Activated T-cell treated with anti-CD3 and anti-CD28 coated beads, Interleukin-2, amount 50 U/mL, for 72 hours (primary cell): ENCODE data around the gene VPS35L. TPM values are rescaled to one million over a fixed set of nuclear protein-coding genes. Genes with fewer than 3 reads are reported as not detected.
"Not testable (repeated sequence)": the region's sequence is repeated elsewhere in the genome, so short reads cannot be mapped to it uniquely, and the experiment has no call there.

ENCODE experiments used
- ATAC-seq, 2 donors: fragments of 150-1000 bp; cut with Tn5 transposase; replicated peaks in 1 of 2; 2 replicates each; pipeline ENCODE4 v1.10.0; 2021; ENCODE audit warnings: moderate library complexity in 2 of 2, mild to moderate bottlenecking in 1 of 2
- DNase-seq, 2 donors: peaks; one replicate each; pipeline ENCODE4 v3.0.0; 2021 to 2022; ENCODE audit warnings: mixed read lengths in 1 of 2
- H3K27ac Mint-ChIP-seq: one replicate; pipeline ENCODE4 v1.8.0; 2022; ENCODE audit warnings: mild to moderate bottlenecking, moderate library complexity, mixed read lengths
- H3K27me3 Mint-ChIP-seq: one replicate; pipeline ENCODE4 v1.8.0; 2022; ENCODE audit warnings: low read depth, mixed read lengths
- H3K36me3 Mint-ChIP-seq, 2 donors: one replicate each; pipeline ENCODE4 v1.8.0; 2022; ENCODE audit warnings: mixed read lengths in 2 of 2, mild to moderate bottlenecking in 1 of 2; ENCODE audit not compliant: insufficient read depth in 2 of 2
- H3K4me1 Mint-ChIP-seq: one replicate; pipeline ENCODE4 v1.8.0; 2022; ENCODE audit warnings: low read depth, mixed read lengths
- H3K4me3 Mint-ChIP-seq, 2 donors: one replicate each; pipeline ENCODE4 v1.8.0; 2022; ENCODE audit warnings: mild to moderate bottlenecking in 2 of 2, mixed read lengths in 2 of 2, moderate library complexity in 2 of 2
- H3K9me3 Mint-ChIP-seq, 2 donors: one replicate each; pipeline ENCODE4 v1.8.0; 2022; ENCODE audit warnings: mixed read lengths in 2 of 2
- total RNA-seq, 2 donors: library from RNA; stranded (reverse); gene quantifications; one replicate each; pipeline ENCODE4 v1.2.3, GENCODE V29; 2022

VPS35L gene
- total RNA-seq, 2 donors from 2014 or later, result 46.5 to 57.8 TPM

DNA sequence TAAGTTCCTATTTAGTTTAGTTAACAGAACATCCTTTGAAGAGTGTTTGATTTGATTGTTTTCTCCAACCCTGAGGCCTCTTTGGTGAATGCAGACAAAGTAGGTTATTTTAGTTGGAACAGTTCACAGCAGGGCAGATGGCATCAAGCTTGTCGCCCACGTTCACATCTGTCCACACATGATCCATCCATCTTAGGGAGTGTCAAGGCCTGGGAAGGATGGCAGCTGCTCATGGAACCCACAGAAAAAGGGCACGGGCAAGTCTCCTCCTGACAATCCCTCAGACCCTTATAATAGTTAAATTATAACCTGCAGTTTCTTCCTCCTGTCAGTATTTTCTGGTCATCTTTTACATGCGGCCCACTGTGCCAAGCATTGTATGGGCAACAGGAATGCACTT lies 102.3 kb downstream of the VPS35L start:
- DNase-seq (no peak), ATAC-seq (no peak)
- Mint-ChIP-seq H3K4me3 (no peak overlapping the region), H3K4me1 (peaks cover 8% of the 10 kb centered on the region), H3K27ac (no peak overlapping the region), H3K27me3 (no peaks in the 10 kb centered on the region), H3K9me3 (no peaks in the 10 kb centered on the region), H3K36me3 (peaks cover 4 to 8% of the 10 kb centered on the region in 2 donors)

GRCh38 chr16:19659554-19659953 lies 104.1 kb downstream of the VPS35L start:
- no peak for DNase-seq
- Mint-ChIP-seq H3K27me3 (no peaks in the 10 kb centered on the region), H3K36me3 (peaks cover 1 to 9% of the 10 kb centered on the region in 2 donors), H3K27ac (no peak overlapping the region), H3K4me1 (peaks cover 8% of the 10 kb centered on the region), H3K4me3 (no peak overlapping the region), H3K9me3 (no peaks in the 10 kb centered on the region)
- ATAC-seq, result no peak

GRCh38 chr16:19660432-19660831 lies 104.9 kb downstream of the VPS35L start:
- Mint-ChIP-seq H3K4me3 (no peak overlapping the region), H3K27ac (no peak overlapping the region), H3K36me3 (peaks cover 1 to 14% of the 10 kb centered on the region in 2 donors), H3K4me1 (peaks cover 8% of the 10 kb centered on the region), H3K27me3 (no peaks in the 10 kb centered on the region), H3K9me3 (peaks cover 3% of the 10 kb centered on the region in 2 donors)
- ATAC-seq, result peak; percentile 49 to 59
- no peak for DNase-seq

- DNase-seq (no peak), ATAC-seq (no peak)
- no peaks in the 10 kb centered on the region for H3K27me3 Mint-ChIP-seq
- peaks cover 8% of the 10 kb centered on the region for H3K4me1 Mint-ChIP-seq
- H3K4me3 Mint-ChIP-seq, result no peak overlapping the region
- H3K9me3 Mint-ChIP-seq, result peaks cover 3 to 6% of the 10 kb centered on the region in 2 donors
- no peak overlapping the region for H3K27ac Mint-ChIP-seq
- H3K36me3 Mint-ChIP-seq, result peaks cover 3 to 13% of the 10 kb centered on the region in 2 donors
Observed at GRCh38 chr16:19662351-19662750, 106.8 kb downstream of the VPS35L start.

GRCh38 chr16:19664166-19664565 lies 108.7 kb downstream of the VPS35L start:
- peaks cover 3 to 6% of the 10 kb centered on the region in 2 donors for H3K9me3 Mint-ChIP-seq
- no peak for ATAC-seq
- H3K36me3 Mint-ChIP-seq, result peaks cover 3 to 12% of the 10 kb centered on the region in 2 donors
- no peaks in the 10 kb centered on the region for H3K27me3 Mint-ChIP-seq
- H3K4me3 Mint-ChIP-seq, result no peak overlapping the region
- peaks cover 8% of the 10 kb centered on the region for H3K4me1 Mint-ChIP-seq
- H3K27ac Mint-ChIP-seq, result no peak overlapping the region
- DNase-seq, result no peak

DNA sequence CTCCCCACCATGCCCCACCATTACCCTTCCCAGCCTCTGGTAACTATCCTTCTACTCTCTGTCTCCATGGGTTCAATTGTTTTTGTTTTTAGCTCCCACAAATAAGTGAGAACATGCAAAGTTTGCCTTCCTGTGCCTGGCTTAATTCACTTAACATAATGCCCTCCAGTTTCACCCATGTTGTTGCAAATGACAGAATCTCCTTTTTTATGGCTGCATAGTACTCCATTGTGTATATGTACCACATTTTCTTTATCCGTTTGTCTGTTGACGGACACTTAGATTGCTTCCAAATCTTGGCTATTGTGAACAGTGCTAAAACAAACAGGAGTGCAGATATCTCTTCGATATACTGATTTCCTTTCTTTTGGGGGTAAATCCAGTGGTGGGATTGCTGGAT lies 109.8 kb downstream of the VPS35L start:
- H3K27me3 Mint-ChIP-seq, H3K9me3 Mint-ChIP-seq, H3K4me3 Mint-ChIP-seq, H3K4me1 Mint-ChIP-seq, DNase-seq, ATAC-seq, H3K27ac Mint-ChIP-seq: not testable (repeated sequence)
- peaks cover 3 to 12% of the 10 kb centered on the region in 2 donors for H3K36me3 Mint-ChIP-seq

GRCh38 chr16:19666477-19666876 lies 111.0 kb downstream of the VPS35L start:
- peaks cover 3 to 12% of the 10 kb centered on the region in 2 donors for H3K36me3 Mint-ChIP-seq
- H3K27me3 Mint-ChIP-seq, result no peaks in the 10 kb centered on the region
- no peaks in the 10 kb centered on the region for H3K4me1 Mint-ChIP-seq
- no peak overlapping the region for H3K4me3 Mint-ChIP-seq
- ATAC-seq, result no peak
- no peak for DNase-seq
- H3K9me3 Mint-ChIP-seq, result peaks cover 3 to 6% of the 10 kb centered on the region in 2 donors
- no peak overlapping the region for H3K27ac Mint-ChIP-seq

DNA sequence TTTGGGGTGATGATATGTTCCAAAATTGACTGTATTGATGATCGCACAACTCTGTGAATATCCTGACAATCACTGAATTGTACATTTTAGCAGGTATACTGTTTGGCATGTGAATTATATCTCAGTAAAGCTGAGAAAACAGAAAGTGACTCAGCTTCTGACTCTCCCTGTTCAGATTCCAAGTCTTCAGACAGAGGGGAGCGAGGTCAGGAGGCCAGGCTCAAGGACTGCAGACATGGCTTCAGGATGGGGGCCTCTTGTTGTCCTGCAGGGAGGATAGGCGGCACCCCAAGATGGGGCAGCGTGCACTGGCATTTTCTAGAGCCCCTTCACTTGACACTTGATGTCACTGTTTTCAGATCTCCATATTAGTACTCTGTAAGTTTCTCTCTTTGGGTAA lies 116.9 kb downstream of the VPS35L start:
- H3K9me3 Mint-ChIP-seq, result no peaks in the 10 kb centered on the region
- no peak for DNase-seq
- H3K27me3 Mint-ChIP-seq, result no peaks in the 10 kb centered on the region
- no peaks in the 10 kb centered on the region for H3K4me1 Mint-ChIP-seq
- ATAC-seq, result no peak
- H3K36me3 Mint-ChIP-seq, result peaks cover 0 to 8% of the 10 kb centered on the region in 2 donors
- no peak overlapping the region for H3K27ac Mint-ChIP-seq
- H3K4me3 Mint-ChIP-seq, result no peak overlapping the region

GRCh38 chr16:19674485-19674884 lies 119.0 kb downstream of the VPS35L start:
- Mint-ChIP-seq H3K27me3 (no peaks in the 10 kb centered on the region), H3K9me3 (no peaks in the 10 kb centered on the region), H3K4me1 (no peaks in the 10 kb centered on the region), H3K36me3 (peaks cover 0 to 7% of the 10 kb centered on the region in 2 donors), H3K4me3 (no peak overlapping the region), H3K27ac (no peak overlapping the region)
- DNase-seq (no peak), ATAC-seq (no peak)

DNA sequence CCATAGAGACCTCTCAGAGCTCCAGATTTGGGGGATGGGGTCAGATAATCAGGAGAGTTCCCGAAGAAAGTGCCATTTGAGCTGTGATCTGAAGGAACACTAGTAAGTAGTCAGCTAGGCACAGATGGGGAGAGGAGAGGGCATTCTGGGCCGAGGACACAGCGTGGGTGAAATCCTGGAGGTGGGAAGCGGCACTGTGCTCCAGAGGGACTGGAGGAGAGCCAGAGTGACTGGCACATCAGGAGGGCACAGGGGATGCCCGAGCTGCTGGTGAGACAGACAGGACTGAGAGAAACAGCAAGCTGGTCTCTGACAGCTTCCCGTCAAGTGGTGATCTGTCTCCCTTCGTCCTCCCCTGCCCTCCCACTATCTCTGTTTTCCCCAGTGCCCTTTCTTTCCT lies 121.9 kb downstream of the VPS35L start:
- DNase-seq (no peak), ATAC-seq (no peak)
- Mint-ChIP-seq H3K4me3 (no peak overlapping the region), H3K27ac (no peak overlapping the region), H3K4me1 (no peaks in the 10 kb centered on the region), H3K9me3 (no peaks in the 10 kb centered on the region), H3K36me3 (peaks cover 0 to 7% of the 10 kb centered on the region in 2 donors), H3K27me3 (no peaks in the 10 kb centered on the region)

DNA sequence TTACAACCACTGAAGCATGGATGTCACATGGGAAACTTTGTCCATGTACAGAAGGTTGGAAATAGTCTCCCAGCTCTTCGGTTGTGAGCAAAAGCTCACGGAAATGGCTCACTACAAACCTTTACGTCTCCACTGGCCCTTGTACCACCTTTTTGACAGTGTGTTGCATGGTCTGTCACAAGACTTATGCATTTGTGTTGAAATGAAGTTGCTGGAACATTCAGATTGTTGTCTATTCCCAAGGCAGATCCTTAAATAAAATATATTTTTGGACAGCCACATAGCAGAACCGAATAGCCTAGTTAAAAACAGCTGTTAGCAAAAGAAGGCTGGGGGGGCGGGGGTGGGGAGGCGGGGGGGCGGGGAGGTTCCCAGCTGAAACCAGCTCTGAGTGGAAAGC lies 123.3 kb downstream of the VPS35L start:
- H3K4me1 Mint-ChIP-seq, result no peaks in the 10 kb centered on the region
- peaks cover 7 to 14% of the 10 kb centered on the region in 2 donors for H3K36me3 Mint-ChIP-seq
- H3K27me3 Mint-ChIP-seq, result no peaks in the 10 kb centered on the region
- ATAC-seq, result no peak
- H3K9me3 Mint-ChIP-seq, result peaks cover 0 to 3% of the 10 kb centered on the region in 2 donors
- H3K27ac Mint-ChIP-seq, result no peak overlapping the region
- no peak overlapping the region for H3K4me3 Mint-ChIP-seq
- DNase-seq, result no peak

GRCh38 chr16:19679281-19679680 lies 123.8 kb downstream of the VPS35L start:
- H3K4me3 Mint-ChIP-seq, H3K4me1 Mint-ChIP-seq, ATAC-seq, H3K27me3 Mint-ChIP-seq, H3K9me3 Mint-ChIP-seq, H3K27ac Mint-ChIP-seq, DNase-seq: not testable (repeated sequence)
- H3K36me3 Mint-ChIP-seq, result peaks cover 7 to 15% of the 10 kb centered on the region in 2 donors

GRCh38 chr16:19680881-19681340 lies 125.4 kb downstream of the VPS35L start:
- Mint-ChIP-seq H3K4me3 (no peak overlapping the region), H3K27me3 (no peaks in the 10 kb centered on the region), H3K36me3 (peaks cover 12 to 20% of the 10 kb centered on the region in 2 donors), H3K9me3 (peaks cover 0 to 6% of the 10 kb centered on the region in 2 donors), H3K4me1 (no peaks in the 10 kb centered on the region), H3K27ac (no peak overlapping the region)
- DNase-seq (no peak), ATAC-seq (no peak)

- peaks cover 12 to 20% of the 10 kb centered on the region in 2 donors for H3K36me3 Mint-ChIP-seq
Observed at GRCh38 chr16:19681637-19682036, 126.1 kb downstream of the VPS35L start.

More at GRCh38 chr16:19681637-19682036, 126.1 kb downstream of the VPS35L start:
- Mint-ChIP-seq H3K4me1 (no peaks in the 10 kb centered on the region), H3K27me3 (no peaks in the 10 kb centered on the region), H3K4me3 (no peak overlapping the region), H3K27ac (no peak overlapping the region), H3K9me3 (peaks cover 0 to 6% of the 10 kb centered on the region in 2 donors)
- DNase-seq (no peak), ATAC-seq (no peak)
